ENCODE measurements around the gene HEPACAM.
A peak's percentile ranks its signal among the peaks of the same experiment; 100 is the strongest.

HEPACAM gene

DNA sequence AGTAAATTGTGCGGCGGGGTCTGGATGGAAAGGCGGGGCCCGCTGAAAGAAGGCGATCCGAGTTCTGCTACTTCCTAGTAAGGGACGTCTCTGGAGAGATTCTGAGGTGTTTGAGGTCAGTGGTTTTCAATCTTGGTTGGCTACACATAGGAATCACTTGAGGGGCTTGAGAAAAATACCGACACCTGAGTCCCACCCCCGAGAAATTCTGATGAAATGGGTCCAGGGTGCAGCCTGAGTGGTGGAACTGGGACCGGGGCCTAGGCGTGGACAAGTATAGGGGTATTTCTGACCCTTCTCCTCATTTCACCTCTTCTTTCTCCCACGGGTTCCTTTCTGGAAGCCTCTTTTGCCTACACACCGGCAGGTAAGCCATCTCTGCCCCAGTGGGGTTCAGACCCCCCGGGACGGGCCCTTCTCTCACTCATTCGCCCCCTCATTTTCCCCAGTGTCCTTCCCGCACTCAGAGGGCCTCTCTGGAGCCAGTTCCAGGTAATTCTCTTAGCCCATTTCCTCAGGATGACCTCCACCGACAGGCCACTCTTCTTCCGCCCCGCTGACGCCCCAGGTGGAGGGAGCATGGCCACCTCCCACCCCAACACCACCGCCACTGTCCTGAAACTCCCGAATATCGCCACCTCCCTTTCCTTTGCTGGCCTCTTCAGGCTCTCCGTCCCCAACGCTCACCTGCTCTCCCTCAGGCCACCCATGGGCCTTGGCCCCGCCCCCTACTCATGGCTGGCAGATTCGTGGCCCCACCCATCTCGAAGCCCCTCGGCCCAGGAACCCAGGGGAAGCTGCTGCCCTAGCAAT is 58.8 kb downstream of the HEPACAM start:
- Histone ChIP-seq H3K9me2 (replicated peaks; ENCODE audit: insufficient read depth, low read length) (no peaks in the 10 kb centered on the region), H3K27ac (ENCODE audit: low read depth, low read length) (no peak overlapping the region), H3K4me2 (ENCODE audit: low read depth, low read length, poor library complexity, severe bottlenecking) (peak overlapping the region; percentile 69), H3K9ac (ENCODE audit: low read length) (no peak overlapping the region; the same call in 1 of the 2 replicates), H2AFZ (ENCODE audit: low read depth, low read length, severe bottlenecking) (peak overlapping the region; percentile 81), H3K9me3 (ENCODE audit: insufficient read depth, low read length) (no peaks in the 10 kb centered on the region), H3K36me3 (ENCODE audit: low read length) (no peaks in the 10 kb centered on the region), H3K27me3 (ENCODE audit: low read length) (no peaks in the 10 kb centered on the region), H3K4me3 (ENCODE audit: insufficient read depth, low read length, poor library complexity, severe bottlenecking) (peak overlapping the region; percentile 55), H3F3A (ENCODE audit: insufficient read depth) (no peaks in the 10 kb centered on the region), H4K20me1 (ENCODE audit: low read depth, low read length) (no peaks in the 10 kb centered on the region), H3K79me2 (ENCODE audit: insufficient read depth, low read length) (no peaks in the 10 kb centered on the region)
- no peak for TF ChIP-seq EZH2phosphoT487 (conservative IDR thresholded peaks at IDR 0.05; ENCODE audit: low read length)
- TF ChIP-seq CTCF (IDR thresholded peaks at IDR 0.05; ENCODE audit: insufficient read depth, low read length, poor library complexity, severe bottlenecking), result no peak

DNA sequence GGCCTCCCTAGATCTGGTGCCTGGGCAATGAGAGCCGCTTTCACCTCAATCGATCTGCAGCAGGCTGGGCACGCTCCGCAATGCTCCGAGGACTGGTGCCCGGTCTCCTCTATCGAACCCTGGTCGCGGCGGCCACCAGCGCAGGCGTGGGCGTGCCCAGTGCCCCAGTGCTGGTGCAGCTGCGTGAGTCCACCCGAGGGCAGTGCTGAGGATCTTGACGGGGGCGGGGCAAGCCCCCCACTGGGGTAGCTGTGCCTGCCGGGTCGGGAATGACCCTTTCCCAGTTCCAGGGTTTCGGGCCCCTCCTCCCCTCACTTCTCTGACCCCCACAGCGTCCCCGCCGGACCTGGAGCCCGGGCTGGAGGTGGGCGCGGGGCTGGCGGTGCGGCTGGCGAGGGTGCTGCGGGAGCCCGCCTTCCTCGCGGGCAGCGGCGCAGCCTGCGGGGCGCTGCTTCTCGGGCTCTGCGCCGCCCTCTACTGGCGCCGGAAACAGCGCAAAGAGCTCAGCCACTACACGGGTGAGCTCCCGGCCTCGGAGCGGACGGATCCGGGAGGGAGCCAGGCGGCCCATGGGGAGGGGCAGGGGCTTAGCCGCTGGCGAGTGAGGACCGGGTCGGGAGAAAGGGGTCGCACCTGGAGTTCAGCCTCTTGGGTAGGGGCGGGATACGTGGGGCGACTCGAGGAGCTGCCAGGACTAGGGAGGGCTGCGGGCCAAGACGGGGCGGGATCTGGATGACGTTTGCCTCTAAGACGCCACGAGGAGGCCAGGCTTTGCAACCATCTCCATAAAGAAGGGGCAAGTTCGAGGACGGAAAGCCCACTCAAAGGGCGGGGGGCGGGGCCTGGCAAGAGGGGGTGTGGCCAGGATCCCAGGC is 59.7 kb downstream of the HEPACAM start:
- TF ChIP-seq EZH2phosphoT487 (conservative IDR thresholded peaks at IDR 0.05; ENCODE audit: low read length), result peak; percentile 88; the same call in 1 of the 2 replicates
- peak; percentile 67 for TF ChIP-seq CTCF (IDR thresholded peaks at IDR 0.05; ENCODE audit: insufficient read depth, low read length, poor library complexity, severe bottlenecking)
- Histone ChIP-seq H3K9me3 (ENCODE audit: insufficient read depth, low read length) (no peaks in the 10 kb centered on the region), H3K27me3 (ENCODE audit: low read length) (no peaks in the 10 kb centered on the region), H4K20me1 (ENCODE audit: low read depth, low read length) (no peaks in the 10 kb centered on the region), H3K4me3 (ENCODE audit: insufficient read depth, low read length, poor library complexity, severe bottlenecking) (peak overlapping the region; percentile 55), H3K9ac (ENCODE audit: low read length) (peak overlapping the region; percentile 51), H2AFZ (ENCODE audit: low read depth, low read length, severe bottlenecking) (peak overlapping the region; percentile 81), H3F3A (ENCODE audit: insufficient read depth) (no peaks in the 10 kb centered on the region), H3K9me2 (replicated peaks; ENCODE audit: insufficient read depth, low read length) (no peaks in the 10 kb centered on the region), H3K79me2 (ENCODE audit: insufficient read depth, low read length) (no peaks in the 10 kb centered on the region), H3K27ac (ENCODE audit: low read depth, low read length) (no peak overlapping the region), H3K36me3 (ENCODE audit: low read length) (no peaks in the 10 kb centered on the region), H3K4me2 (ENCODE audit: low read depth, low read length, poor library complexity, severe bottlenecking) (peak overlapping the region; percentile 69)

- Histone ChIP-seq H3K36me3 (ENCODE audit: low read length) (no peaks in the 10 kb centered on the region), H3K27me3 (ENCODE audit: low read length) (no peaks in the 10 kb centered on the region), H3K79me2 (ENCODE audit: insufficient read depth, low read length) (no peaks in the 10 kb centered on the region), H3K9me2 (replicated peaks; ENCODE audit: insufficient read depth, low read length) (no peaks in the 10 kb centered on the region), H3K9me3 (ENCODE audit: insufficient read depth, low read length) (no peaks in the 10 kb centered on the region), H4K20me1 (ENCODE audit: low read depth, low read length) (no peaks in the 10 kb centered on the region), H3F3A (ENCODE audit: insufficient read depth) (no peaks in the 10 kb centered on the region), H3K4me3 (ENCODE audit: insufficient read depth, low read length, poor library complexity, severe bottlenecking) (no peak overlapping the region), H2AFZ (ENCODE audit: low read depth, low read length, severe bottlenecking) (no peak overlapping the region), H3K9ac (ENCODE audit: low read length) (no peak overlapping the region), H3K27ac (ENCODE audit: low read depth, low read length) (no peak overlapping the region), H3K4me2 (ENCODE audit: low read depth, low read length, poor library complexity, severe bottlenecking) (no peak overlapping the region)
- TF ChIP-seq EZH2phosphoT487 (conservative IDR thresholded peaks at IDR 0.05; ENCODE audit: low read length) (no peak), CTCF (IDR thresholded peaks at IDR 0.05; ENCODE audit: insufficient read depth, low read length, poor library complexity, severe bottlenecking) (no peak)
Measured at GRCh38 chr11:124875401-124875800, 60.4 kb downstream of the HEPACAM start.

Data from SU-DHL-6 (cell line).